NCI-H146 treated with DMSO at 0.1 percent for 48 hours (cell line): Measurements from ENCODE around the gene RASL12.

Experiments
- DNase-seq: peaks from one replicate; lab custom pipeline; 2025; ENCODE audit not compliant: unreplicated experiment; lab: John Stamatoyannopoulos, UW

The RASL12 gene

DNA sequence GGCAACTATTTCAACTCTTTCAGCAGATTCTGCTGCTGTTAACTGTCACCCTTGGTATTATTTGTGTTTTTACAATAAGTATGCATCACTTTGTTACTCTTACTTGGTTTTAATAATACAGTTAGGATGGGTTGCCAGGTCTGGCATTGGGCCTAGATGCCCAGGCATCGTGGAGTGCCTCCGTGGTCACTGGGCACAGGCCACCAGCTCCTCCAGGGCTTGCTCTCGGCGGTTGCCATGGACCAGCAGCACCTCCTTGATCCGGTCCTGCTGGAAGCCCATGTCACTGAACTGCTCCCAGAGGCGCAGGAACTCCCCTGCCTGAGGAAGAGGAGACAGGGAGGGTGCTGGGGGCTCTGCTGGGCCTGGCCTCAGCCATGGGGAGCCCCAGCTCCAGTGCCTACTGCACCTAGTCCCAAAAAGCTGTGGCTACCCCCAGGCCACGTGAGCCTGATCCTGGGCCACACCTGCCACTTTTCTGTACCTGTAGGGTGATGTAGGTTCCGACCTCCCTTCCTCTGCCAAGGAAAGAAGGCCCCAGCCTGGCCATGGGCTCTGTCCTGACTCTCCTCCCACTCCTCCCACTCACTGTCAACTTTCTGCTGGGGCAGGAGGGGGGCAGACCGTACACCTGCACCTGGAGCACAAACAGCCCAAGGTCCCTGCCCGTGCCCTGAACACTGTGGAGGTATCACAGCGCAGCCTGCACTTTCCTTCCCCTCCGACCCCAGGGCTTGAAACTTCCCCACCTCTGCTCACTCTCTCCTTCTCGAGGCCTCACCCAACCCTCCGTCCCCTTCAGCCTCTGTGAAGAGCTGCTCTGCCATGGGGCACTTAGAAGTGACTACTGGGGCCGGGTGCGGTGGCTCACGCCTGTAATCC is 25.4 kb upstream of the RASL12 start:
- no peak for DNase-seq

DNA sequence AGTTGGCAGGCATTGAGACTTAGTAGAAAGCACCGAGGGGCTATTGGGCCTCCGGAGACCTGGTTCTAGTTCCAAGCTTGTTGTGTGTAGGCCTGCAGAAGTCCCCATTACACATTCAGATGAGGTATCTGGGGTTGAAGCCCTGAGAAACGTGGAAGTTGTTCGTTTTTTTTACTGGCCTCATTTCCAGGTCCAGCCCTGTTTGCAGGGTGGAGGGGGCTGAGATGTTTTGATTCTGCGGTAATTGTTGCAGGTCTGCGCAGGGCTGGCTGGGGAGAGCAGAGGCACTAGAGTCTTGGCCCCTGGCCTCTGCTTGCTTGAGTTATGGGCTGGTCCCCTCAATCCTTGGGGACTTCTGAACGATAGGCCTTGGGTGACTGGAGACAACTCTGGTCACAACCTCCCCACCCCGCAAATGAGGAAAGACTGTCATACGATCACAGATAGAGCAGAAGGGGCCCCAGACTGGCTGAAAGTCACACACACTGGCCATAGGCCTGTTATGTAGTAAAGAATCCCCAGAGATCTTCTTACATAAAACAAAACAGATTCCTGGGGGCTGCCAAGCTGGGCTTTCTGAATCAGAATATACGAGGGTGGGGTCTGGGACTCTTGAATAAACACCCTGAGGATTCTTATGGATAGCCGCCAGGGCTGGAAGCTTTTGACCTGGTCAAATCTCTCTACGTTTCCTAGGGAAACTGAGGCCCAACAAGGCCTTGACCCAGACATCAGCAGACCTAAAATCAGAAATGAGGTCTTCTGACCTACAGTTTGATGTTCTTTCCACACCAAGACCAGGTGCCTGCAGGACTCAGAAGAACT is 24.4 kb upstream of the RASL12 start:
- DNase-seq = no peak

DNA sequence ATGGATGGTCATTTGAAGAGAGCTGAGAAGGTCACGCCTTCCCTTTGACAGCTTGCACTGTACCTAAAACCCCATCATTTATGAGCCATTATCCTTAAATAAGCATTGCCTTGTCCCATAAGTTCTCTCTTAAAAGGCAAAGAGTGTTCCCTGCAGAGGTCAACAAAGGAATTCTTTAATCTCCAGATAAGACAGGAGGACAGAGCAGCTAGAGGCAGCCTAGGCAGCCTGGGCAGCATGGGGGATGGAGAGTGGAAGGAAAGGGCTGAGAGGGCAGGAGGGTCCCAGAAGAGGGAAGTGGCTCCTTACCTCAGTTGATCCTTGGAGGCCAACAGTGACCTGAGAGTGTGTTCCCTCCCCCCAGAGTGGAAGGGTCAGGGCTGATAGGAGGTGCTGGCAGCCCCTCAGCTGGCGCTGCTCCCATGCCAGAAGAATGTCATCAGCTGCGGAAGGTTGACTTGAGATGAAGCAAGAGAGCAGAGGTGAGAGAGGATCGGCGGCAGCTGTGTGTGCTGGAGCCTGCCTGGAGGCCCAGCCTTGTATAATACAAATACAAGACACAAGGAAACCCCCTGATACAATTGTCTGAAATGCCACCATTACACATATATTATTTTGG is 21.5 kb upstream of the RASL12 start:
- no peak for DNase-seq

DNA sequence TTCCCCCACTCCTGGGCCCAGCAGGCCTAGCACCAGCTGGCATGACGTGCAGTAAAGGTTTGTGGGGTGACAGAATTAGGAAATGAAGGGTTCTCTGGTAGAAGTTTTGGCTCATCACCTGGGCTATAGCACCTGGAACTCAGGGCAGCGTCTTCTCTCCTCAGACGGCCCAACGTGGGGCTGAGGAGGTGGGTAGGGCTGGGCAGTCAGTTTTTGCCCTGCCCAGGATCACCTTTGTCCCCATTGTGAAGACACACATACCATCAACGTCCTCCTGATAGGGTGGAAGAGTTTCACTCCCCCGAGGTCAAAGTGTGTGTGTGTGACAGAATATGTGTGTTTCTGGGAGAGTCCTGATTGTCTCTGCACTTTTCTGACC is 20.8 kb upstream of the RASL12 start:
- DNase-seq = no peak

DNA sequence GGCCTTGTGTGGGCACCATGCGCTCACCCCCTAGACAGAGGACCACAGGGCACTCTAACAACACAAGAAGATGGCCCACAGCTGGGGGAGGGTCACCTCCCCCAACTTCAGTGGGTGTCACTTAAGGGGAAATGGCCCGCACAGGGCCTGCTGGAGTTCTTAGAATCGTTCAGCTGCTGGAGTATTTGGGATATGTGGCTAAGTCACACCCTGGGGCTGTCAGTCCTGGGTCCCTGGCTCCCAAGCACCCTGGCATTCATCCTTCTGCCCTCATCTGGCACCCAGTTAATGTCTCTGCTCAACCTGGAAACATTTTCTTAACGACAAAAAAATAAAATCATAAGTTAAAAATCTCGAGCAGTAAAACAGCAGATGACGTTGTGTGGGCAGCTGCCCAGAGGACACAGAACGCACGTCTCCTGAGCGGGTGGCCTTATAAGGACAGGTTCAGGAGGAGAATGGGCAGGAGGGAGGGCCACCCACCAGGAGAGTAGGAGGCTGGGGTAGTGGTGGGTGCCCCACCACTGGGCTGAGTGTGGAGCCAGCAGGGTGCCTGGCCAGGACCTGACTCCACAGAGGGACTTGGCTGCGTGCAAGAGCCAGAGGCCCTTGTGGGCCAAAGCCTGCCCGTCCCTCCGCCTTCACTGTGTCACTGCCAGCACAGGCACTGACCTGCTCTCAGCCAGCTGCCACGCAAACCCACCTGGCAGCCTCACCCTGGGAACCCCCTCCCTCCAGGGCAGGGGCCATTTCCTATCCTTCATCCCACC is 20.3 kb upstream of the RASL12 start:
- DNase-seq = no peak

DNA sequence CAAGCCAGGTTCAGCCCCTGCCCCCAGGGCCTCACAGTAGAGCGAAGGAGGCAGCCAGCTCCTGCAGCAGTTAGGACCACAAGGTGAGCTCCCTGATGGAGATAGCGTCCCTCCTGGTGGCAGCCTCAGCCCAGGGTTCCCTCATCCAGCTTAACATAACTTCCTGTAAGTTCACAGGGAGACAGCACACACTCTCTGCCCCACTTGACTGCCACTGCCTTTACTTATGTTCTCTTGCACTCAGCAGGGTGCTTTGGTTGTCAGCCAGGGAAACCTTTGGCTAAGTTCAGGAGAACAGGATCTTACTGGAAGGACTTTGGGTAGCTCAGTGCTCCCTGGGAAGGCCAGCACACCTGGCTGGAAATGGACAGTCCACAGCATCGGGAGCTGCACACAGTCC is 19.6 kb upstream of the RASL12 start:
- no peak for DNase-seq

DNA sequence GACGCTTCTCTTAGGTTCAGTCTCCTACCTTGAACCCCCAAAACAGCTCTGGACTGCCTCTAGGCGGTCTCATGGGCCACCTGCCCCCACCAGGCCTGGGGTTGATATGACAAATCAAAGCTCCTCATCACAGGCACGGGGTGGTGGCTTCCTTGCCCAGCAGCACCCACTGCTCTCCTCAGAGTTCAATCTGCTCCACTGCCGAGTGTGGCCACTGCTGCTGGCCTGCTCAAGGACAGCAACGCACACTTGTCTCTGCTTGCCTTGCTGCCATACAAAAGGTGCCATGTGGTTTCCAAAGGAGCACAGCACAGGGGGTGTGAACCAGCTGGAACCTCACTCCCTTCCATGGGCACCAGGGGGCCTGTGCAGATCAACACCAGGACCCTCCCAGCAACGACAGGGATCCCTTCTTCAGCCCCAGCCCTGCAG is 18.9 kb upstream of the RASL12 start:
- DNase-seq = no peak

DNA sequence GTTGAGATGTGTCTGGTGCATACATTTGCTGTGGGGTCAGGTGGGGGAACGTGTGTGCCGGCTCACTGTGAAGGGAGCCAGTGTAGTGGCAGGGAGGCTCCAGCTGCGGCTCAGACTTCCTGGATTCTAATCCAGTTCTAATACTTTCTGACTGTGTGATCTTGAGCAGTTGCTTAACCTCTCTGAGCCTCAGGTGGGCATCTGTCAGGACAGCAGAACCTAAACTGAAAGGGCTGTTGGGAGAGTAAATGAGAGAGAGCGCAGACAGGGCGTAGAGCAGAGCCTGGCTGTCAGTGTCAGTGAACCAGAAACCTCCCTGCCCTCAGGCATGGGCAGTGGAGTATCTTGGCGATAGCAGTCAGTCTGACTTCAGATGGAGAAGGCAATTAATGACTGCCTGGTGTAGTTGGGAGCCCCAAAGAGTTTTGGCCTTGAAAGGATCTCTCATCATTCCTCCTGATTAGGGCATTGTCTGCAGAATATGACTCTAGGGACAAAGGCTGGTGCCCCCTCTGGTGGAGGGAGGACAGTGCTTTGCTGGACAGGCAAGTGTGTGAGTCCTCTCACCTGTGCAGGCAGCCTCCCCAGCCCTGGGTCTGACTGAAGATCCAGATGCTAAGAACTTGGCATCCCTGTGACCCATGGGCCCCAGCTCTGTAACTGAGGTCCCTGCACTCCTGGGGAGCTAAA is 18.3 kb upstream of the RASL12 start:
- no peak for DNase-seq

DNA sequence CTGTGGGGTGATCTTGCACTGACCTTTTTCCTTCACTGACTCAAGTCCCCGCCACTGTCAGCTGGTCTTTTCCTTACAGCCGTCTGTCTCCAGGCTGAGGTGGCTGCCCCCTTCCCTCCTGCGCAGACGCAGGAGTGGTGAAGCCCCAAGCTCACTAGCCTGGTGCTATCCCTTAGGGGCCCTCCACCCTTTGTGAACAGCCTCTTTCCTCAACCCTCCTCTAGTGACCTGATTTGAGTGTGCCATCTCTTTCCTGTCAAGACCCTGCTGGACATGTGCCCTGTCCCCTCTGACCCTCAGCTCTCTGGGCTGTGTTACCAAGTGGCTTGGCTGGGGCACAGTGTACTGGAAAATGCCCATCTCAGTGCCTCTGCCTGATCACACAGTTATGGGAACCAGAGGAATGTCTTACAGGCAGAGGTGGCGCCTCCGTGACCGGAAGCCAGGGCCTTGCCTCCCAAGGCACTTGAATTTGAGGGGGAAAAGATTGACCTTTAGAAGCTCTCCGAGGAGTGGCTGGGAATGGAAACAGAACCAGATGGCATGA is 17.5 kb upstream of the RASL12 start:
- no peak for DNase-seq

DNA sequence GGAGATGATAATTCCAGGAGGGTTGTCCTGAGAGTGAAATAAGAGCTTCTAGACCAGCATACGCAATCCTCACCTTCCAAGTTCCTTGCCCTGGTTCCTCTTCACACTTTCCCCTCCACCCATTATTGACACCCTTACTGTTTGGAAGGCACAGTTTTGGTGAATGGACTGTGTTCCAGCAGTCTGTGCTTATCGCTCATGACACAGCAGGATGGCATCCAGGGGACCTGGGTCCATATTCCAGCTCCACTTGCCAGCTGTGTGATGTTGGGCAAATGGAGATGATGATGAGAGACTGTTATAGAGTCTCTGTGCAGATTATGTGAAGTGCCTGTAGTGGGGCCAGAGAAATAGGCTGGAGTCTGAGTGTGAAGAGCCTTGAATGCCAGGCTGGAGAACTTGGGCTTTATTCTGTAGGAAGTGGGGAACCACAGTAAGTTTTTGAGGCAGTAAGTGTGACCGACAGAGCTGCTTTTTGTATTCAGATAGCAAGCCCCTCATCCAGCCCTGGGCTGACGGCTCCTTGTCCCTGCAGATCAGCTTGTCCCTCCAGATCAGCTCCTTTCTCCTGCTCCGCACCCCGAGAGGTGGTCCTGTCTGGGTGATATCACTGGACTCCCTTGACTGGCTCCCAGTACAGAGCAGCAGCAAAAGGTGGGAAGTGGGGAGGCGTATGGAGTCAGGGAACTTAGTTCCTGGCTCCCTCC is 16.9 kb upstream of the RASL12 start:
- no peak for DNase-seq

DNA sequence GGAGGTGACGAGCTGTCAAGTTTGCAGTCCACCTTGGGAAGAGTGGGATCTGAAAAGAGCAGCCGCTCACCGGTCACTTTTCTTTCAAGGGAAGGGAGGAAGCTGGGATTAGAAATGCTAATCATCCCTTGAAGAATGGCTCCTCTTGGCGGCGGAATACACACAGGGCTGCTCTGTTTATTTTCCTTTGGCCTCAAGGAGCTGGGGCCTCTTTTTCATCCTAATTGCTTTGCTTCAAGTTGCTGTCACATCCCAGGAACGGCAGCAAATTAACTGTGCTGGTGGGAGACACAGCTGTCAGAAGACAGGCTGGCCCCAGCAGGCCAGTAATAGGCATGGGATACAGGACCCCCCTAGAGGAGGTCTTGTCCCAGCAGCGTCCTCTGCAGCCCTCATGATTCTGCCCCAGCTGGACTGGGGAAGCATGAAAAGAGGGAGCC is 15.5 kb upstream of the RASL12 start:
- DNase-seq = no peak

DNA sequence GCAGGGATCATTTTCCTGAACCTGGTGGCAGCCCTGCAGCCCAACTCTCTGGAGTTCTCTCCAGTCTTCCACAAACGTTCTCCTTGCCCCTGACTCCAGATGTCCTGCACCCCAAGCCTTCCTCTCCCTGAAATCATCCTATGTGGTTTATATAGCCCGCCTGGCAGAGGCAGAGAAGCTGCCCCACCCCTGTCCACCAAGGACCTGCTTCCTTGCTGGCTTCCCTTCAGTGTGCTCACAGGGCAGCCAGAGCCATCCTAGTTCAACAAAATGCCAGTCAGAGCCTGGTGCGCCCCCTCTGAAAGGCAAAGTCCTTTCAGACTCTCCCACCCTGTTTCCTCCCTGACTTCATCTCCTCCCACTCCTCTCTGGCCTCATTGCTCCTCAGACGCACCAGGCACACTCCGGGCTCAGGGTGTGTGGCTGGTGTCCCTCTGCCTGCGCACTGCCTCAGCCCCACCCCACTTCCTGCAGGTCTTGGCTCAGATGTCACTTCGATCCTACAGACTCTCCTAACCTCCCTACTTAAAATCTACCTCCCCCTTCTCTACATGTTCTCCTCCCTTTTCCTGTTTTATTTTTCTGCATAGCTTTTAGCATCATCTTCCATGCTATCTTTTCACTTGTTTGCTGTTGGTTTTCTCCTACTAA is 14.6 kb upstream of the RASL12 start:
- no peak for DNase-seq

DNA sequence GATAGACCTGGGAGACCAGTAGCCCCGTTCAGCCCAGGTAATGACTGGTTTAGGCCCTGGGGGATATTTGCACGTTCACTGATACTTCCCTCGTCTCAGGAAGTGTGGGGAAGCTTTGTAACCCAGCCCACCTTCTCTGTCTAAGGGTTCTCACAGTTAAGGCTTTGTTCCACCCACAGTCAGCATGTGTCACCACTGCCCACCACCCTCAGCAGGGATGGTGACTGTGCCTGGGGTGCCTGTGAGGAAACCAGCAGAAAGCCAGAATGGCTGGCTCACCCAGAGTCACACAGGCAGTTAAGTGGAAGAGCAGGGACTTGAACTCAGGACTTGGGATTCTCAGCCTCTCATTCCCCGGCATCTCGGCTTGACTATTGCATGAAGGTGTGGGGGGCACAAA is 14.0 kb upstream of the RASL12 start:
- DNase-seq = no peak

DNA sequence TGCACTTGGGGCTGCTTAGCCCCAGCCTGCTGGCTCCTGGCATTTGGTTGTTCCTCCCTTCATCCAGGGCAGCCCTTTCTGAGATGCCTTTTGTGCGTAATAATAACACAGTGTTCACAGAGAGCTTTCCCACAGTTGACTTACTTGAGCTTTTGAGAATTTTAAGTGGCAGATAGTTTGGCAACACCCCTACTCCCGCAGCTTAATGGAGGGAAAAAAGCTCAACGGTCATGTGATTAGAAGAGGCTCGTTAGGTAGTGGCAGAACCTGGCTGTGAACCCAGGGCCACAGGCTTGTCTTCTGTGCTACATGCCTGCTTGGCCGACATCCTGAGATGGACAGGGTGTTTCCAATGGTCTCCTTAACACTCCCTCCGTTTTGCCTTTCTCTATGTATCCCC is 13.5 kb upstream of the RASL12 start:
- DNase-seq = no peak

DNA sequence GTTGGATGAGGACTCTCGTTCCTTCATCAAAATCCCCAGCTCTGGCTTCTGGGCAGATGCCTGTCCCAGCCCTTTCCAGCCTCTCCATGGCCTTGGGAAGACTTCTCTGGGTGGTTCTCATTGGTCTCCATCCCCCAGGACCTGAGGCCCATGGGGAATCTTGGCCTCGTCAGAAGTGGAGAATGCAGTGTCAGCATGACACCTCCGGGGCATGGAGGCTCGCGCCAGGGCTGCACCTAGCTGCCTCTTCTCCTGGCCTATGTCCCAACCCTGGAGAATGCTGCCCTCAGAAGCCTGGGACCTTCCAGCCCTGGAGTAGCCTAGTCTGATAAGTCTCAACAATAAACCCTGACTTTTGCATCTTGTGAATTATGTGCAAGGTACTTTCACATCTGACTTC is 11.8 kb upstream of the RASL12 start:
- DNase-seq = no peak

DNA sequence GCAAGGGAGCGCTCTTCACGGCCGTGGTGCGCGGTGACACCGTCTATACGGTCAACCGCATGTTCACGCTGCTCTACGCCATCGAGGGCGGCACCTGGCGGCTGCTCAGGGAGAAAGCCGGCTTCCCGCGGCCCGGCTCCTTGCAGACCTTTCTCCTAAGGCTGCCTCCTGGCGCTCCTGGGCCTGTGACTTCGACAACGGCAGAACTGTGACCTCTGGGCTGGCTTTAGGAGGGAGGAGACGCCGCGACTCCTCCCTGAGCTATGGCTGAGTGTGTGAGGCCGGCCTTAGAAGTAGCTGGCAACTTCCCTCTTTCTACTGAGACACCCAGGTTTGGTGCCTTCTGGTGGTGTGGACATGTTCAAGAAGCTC is 10.2 kb upstream of the RASL12 start:
- DNase-seq = no peak

DNA sequence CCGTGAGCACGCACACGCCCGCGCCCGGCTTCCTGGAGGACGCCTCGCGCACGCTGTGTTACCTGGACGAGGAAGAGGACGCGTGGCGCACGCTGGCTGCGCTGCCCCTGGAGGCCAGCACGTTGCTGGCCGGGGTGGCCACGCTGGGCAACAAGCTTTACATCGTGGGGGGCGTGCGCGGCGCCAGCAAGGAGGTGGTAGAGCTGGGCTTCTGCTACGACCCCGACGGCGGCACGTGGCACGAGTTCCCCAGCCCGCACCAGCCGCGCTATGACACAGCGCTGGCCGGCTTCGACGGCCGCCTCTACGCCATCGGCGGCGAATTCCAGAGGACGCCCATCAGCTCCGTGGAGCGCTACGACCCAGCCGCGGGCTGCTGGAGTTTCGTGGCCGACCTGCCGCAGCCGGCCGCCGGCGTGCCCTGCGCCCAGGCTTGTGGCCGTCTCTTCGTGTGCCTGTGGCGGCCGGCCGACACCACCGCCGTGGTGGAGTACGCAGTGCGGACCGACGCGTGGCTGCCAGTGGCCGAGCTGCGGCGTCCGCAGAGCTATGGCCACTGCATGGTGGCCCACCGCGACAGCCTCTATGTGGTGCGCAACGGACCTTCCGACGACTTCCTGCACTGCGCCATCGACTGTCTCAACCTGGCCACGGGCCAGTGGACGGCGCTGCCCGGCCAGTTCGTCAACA is 9.6 kb upstream of the RASL12 start:
- DNase-seq = no peak

DNA sequence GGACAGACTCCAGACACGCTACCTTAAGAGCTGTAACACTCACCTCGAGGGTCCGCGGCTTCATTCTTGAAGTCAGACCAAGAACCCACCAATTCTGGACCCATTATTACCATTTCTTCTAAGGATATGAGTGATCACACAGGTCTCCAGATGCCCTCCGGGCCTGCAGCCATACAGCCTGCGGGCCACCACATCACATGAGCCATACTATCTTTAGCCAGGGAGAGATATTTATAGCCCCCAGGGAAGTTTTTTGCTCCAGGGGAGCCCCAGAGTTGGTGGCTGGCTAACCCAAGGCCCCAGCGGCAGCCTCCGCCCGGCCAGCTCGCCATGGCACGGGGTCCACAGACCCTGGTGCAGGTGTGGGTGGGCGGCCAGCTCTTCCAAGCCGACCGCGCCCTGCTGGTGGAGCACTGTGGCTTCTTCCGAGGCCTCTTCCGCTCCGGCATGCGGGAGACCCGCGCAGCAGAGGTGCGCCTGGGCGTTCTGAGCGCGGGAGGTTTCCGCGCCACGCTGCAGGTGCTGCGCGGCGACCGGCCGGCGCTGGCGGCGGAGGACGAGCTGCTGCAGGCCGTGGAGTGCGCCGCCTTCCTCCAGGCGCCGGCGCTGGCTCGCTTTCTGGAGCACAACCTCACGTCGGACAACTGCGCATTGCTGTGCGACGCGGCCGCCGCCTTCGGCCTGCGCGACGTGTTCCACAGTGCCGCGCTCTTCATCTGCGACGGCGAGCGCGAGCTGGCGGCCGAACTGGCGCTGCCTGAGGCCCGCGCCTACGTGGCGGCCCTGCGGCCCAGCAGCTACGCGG is 8.9 kb upstream of the RASL12 start, which contains the start of gene KBTBD13:
TSS of gene KBTBD13 (plus strand) at position 261 of the 805 bp plus-strand sequence. CDS start at position 331, 70 bp downstream.
- no peak for DNase-seq
